GM23248 (cell line): ENCODE data around the gene DRD2.

Experiments
- EZH2 ChIP-seq: fragments of 200-600 bp; sonication (generic); IDR thresholded peaks from 2 replicates; pipeline ENCODE4 v1.6.1; 2018; ENCODE audit warnings: antibody characterized with exemption, mild to moderate bottlenecking; ENCODE audit not compliant: insufficient read depth, poor library complexity, severe bottlenecking
- EZH2phosphoT487 ChIP-seq: fragments of 200-600 bp; sonication (generic); IDR thresholded peaks from 2 replicates; pipeline ENCODE4 v1.6.1; 2018; ENCODE audit warnings: antibody characterized with exemption, moderate library complexity, mild to moderate bottlenecking, low read depth; ENCODE audit not compliant: insufficient read depth

DNA sequence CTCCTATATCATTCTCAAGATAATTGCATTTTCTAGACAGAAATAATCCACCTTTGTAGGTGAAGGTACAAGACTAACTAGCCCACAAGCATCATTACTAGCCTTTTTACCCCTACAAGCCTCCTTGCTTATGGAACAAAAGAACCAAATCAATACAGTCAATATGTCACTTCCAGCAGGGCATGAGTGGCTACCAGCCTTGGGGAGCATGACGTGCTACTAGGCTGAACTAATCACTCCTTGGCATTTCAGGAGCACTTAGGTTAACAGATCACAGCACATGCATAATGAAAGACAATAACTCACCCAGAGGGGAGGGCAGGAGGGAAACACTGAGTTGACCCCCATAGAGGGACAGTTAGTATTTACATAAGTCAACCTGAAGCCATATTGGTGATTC lies 2.7 kb downstream of the DRD2 start:
- TF ChIP-seq EZH2 (no peak), EZH2phosphoT487 (no peak)
